COR-L47 (cell line): ENCODE results near the gene WNT7A.

Experiments used
- DNase-seq: peaks from one replicate; lab custom pipeline; 2025; lab: John Stamatoyannopoulos, UW

Gene WNT7A

DNA sequence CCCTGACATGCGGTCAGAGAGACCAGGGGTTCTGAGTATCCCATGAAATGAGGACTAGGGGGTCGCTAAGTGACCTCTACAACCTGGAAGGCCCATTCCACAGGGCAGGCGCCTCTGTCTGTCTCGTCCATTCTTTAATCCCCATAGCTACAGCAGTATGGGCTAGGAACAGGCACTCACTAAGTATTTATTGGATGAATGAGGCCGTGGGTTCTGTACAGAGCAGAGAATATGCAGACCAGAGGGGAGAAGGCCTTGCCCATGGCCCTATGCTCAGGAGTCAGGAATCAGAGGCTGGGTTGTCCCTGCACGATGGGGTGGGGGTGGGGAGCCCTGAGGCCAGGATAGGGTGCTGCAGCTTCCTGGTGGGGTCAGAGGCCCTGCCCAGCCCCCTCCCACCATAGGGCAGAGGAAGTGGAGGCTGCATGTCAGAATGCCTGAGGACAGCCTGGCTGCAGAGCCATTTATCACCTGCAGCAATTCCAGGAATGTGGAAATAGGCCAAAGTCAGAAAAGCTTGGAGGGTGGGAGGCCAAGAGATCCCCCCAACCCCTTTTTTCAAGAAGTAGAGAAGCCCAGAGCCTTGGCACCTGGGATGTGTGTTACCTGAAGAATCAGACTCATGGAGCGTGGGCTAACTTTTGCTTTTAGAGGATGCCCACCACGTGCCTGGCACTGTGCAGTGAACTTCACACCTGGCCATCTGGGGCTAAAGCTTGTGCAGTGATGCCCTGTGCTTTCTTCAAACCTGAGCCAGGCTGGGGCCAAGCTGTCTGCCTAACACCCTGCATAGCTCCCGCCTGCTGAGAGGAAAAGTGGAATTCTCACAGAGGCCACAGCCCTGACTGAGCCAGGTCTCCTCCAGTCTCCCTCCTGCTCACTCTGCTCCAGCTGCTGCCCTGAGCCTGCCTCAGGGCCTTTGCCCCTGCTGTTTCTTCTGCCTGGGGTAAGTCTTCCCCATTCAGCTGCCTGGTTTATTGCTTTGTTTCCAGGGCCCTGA, 109.4 kb downstream of the WNT7A start:
- no peak for DNase-seq

DNA sequence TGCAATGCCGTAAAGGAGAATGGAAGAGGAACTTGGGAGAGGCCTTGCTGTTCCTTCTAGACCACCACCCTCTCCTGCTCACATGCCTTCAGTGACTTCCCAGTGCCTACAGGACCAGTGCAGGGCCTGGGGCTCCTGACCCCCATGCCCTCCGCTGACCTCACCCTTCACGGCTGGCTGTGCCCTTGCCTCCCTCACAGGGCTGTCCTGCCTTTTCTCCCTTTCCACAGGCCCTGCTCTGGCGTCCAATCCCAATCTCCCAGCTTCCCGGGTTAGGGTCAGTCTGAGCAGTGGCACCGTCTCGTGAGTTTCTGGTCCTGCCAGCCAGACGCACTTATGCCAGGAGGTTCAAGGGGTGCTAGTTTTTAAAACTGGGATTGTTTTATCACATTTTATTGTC, 110.4 kb downstream of the WNT7A start:
- no peak for DNase-seq

DNA sequence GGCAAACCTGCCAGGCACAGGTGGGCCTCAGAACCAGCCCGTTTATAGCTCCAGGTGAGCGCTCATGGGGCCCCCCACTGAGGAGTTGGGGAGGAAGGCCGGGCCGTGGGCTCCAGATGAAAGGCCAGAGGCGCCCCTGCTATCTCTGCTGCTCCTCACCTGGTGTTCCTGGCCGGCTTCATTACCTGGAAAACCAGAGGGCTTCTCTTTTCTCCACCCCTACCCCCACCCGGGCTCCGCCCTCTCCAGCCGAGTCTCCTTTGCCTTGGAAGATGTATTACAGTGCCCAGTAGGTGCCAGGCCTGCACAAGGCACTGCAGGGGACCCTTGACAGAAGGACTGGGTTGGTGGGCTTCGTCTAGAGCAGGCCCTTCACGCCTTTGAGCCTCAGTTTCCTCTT, 111.4 kb downstream of the WNT7A start:
- DNase-seq, result no peak

- DNase-seq, result no peak
Observed at GRCh38 chr3:13767896-13768295, 112.0 kb downstream of the WNT7A start.

- DNase-seq, result no peak
Observed at GRCh38 chr3:13767030-13767429, 112.8 kb downstream of the WNT7A start.
